Measurements from ENCODE around the gene SEZ6L.

SEZ6L gene

GRCh38 chr22:26354707-26355106 is 185.4 kb downstream of the SEZ6L start:
- TF ChIP-seq EZH2phosphoT487 (IDR thresholded peaks at IDR 0.05; ENCODE audit: borderline replicate concordance): no peak
- TF ChIP-seq CTCF (conservative IDR thresholded peaks at IDR 0.05; ENCODE audit: low read length): no peak
- Histone ChIP-seq H2AFZ (ENCODE audit: low read length) (no peak overlapping the region), H3K79me2 (ENCODE audit: insufficient read depth, low read length) (no peaks in the 10 kb centered on the region), H3K9ac (ENCODE audit: low read depth, low read length, poor library complexity, severe bottlenecking) (no peak overlapping the region), H3F3A (ENCODE audit: low read depth) (no peaks in the 10 kb centered on the region), H3K27me3 (ENCODE audit: insufficient read depth, low read length, poor library complexity, severe bottlenecking) (no peaks in the 10 kb centered on the region), H3K4me1 (ENCODE audit: insufficient read depth, low read length, poor library complexity, severe bottlenecking) (no peaks in the 10 kb centered on the region), H3K36me3 (ENCODE audit: insufficient read depth, low read length) (no peaks in the 10 kb centered on the region), H3K9me3 (ENCODE audit: insufficient read depth, low read depth, low read length) (no peaks in the 10 kb centered on the region), H3K9me2 (replicated peaks; ENCODE audit: low read depth, low read length) (no peaks in the 10 kb centered on the region), H3K4me3 (ENCODE audit: low read length, poor library complexity, severe bottlenecking) (no peak overlapping the region), H3K4me2 (ENCODE audit: low read depth, low read length, poor library complexity, severe bottlenecking) (no peak overlapping the region), H4K20me1 (ENCODE audit: insufficient read depth, low read length, poor library complexity, severe bottlenecking) (no peaks in the 10 kb centered on the region)

GRCh38 chr22:26357281-26357680 is 188.0 kb downstream of the SEZ6L start:
- no peaks in the 10 kb centered on the region for H3K36me3 ChIP-seq (ENCODE audit: insufficient read depth, low read length)
- no peak overlapping the region for H2AFZ ChIP-seq (ENCODE audit: low read length)
- TF ChIP-seq EZH2phosphoT487 (IDR thresholded peaks at IDR 0.05; ENCODE audit: borderline replicate concordance) (no peak), CTCF (conservative IDR thresholded peaks at IDR 0.05; ENCODE audit: low read length) (no peak)
- no peaks in the 10 kb centered on the region for H3K4me1 ChIP-seq (ENCODE audit: insufficient read depth, low read length, poor library complexity, severe bottlenecking)
- H3F3A ChIP-seq (ENCODE audit: low read depth): no peaks in the 10 kb centered on the region
- H3K9ac ChIP-seq (ENCODE audit: low read depth, low read length, poor library complexity, severe bottlenecking): no peak overlapping the region
- no peaks in the 10 kb centered on the region for H3K9me2 ChIP-seq (replicated peaks; ENCODE audit: low read depth, low read length)
- H3K79me2 ChIP-seq (ENCODE audit: insufficient read depth, low read length): no peaks in the 10 kb centered on the region
- no peak overlapping the region for H3K4me3 ChIP-seq (ENCODE audit: low read length, poor library complexity, severe bottlenecking)
- H3K27me3 ChIP-seq (ENCODE audit: insufficient read depth, low read length, poor library complexity, severe bottlenecking): no peaks in the 10 kb centered on the region
- no peaks in the 10 kb centered on the region for H3K9me3 ChIP-seq (ENCODE audit: insufficient read depth, low read depth, low read length)
- no peaks in the 10 kb centered on the region for H4K20me1 ChIP-seq (ENCODE audit: insufficient read depth, low read length, poor library complexity, severe bottlenecking)
- H3K4me2 ChIP-seq (ENCODE audit: low read depth, low read length, poor library complexity, severe bottlenecking): no peak overlapping the region

DNA sequence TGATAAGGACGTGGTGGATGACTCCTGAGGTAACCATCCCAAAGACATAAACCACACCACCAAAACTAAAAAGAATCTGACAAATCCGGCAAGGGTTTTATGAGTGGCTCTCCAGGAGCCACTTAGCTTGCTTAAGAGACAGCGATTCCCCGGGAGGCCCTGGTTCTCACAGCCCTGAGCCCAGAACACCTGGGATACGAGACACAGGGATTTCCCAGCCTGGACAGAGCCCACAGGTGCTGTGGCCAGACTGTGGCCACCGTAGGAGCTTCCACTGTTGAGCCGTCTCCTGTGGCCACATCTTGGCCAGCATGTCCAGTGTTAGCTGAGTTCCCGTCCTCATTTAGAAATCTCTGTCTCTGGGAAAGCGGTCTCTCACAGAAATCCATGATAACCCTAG is 188.6 kb downstream of the SEZ6L start:
- Histone ChIP-seq H3K27me3 (ENCODE audit: insufficient read depth, low read length, poor library complexity, severe bottlenecking) (no peaks in the 10 kb centered on the region), H3F3A (ENCODE audit: low read depth) (no peaks in the 10 kb centered on the region), H3K9me3 (ENCODE audit: insufficient read depth, low read depth, low read length) (no peaks in the 10 kb centered on the region), H3K4me3 (ENCODE audit: low read length, poor library complexity, severe bottlenecking) (no peak overlapping the region), H3K36me3 (ENCODE audit: insufficient read depth, low read length) (no peaks in the 10 kb centered on the region), H4K20me1 (ENCODE audit: insufficient read depth, low read length, poor library complexity, severe bottlenecking) (no peaks in the 10 kb centered on the region), H3K4me2 (ENCODE audit: low read depth, low read length, poor library complexity, severe bottlenecking) (no peak overlapping the region), H2AFZ (ENCODE audit: low read length) (no peak overlapping the region), H3K9ac (ENCODE audit: low read depth, low read length, poor library complexity, severe bottlenecking) (no peak overlapping the region), H3K79me2 (ENCODE audit: insufficient read depth, low read length) (no peaks in the 10 kb centered on the region), H3K4me1 (ENCODE audit: insufficient read depth, low read length, poor library complexity, severe bottlenecking) (no peaks in the 10 kb centered on the region), H3K9me2 (replicated peaks; ENCODE audit: low read depth, low read length) (no peaks in the 10 kb centered on the region)
- no peak for TF ChIP-seq CTCF (conservative IDR thresholded peaks at IDR 0.05; ENCODE audit: low read length)
- TF ChIP-seq EZH2phosphoT487 (IDR thresholded peaks at IDR 0.05; ENCODE audit: borderline replicate concordance): no peak

Measured in Loucy (cell line).